ENCODE results near the gene CAPZB.

DNA sequence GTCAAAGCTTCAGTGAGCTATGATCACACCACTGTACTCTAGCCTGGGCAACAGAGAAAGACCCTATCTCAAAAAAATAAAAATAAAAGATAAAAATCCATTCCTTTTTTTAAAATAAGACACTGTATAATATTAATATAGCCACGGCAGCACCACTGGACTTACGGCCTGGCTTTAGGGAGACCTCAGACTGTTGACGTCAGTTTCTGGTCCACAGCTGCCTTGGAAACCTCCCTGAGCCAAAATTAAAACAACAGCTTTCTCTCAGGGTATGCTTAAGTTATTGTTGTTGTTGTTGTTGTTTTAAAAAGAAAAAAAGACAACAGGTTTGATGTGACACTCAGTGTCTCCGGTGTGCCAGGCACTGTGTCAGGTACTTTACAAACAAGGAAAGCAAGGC is 42.0 kb downstream of the CAPZB start:
- TF ChIP-seq POLR2A (IDR thresholded peaks at IDR 0.05; ENCODE audit: low read depth, low read length): no peak
- TF ChIP-seq POLR2AphosphoS5 (IDR thresholded peaks at IDR 0.05; ENCODE audit: insufficient read depth, low read depth, low read length): no peak
- TF ChIP-seq, protein P1, sequence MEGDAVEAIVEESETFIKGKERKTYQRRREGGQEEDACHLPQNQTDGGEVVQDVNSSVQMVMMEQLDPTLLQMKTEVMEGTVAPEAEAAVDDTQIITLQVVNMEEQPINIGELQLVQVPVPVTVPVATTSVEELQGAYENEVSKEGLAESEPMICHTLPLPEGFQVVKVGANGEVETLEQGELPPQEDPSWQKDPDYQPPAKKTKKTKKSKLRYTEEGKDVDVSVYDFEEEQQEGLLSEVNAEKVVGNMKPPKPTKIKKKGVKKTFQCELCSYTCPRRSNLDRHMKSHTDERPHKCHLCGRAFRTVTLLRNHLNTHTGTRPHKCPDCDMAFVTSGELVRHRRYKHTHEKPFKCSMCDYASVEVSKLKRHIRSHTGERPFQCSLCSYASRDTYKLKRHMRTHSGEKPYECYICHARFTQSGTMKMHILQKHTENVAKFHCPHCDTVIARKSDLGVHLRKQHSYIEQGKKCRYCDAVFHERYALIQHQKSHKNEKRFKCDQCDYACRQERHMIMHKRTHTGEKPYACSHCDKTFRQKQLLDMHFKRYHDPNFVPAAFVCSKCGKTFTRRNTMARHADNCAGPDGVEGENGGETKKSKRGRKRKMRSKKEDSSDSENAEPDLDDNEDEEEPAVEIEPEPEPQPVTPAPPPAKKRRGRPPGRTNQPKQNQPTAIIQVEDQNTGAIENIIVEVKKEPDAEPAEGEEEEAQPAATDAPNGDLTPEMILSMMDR (IDR thresholded peaks at IDR 0.05; ENCODE audit: extremely low read depth in 1 of 2, insufficient read depth in 1 of 2, low read depth in 1 of 2, low read length in 2 of 2): no peak
- no peak for TF ChIP-seq FOS (IDR thresholded peaks at IDR 0.05; ENCODE audit: borderline replicate concordance, insufficient read depth, low read length)
- TF ChIP-seq, protein P2, sequence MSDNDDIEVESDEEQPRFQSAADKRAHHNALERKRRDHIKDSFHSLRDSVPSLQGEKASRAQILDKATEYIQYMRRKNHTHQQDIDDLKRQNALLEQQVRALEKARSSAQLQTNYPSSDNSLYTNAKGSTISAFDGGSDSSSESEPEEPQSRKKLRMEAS (IDR thresholded peaks at IDR 0.05; ENCODE audit: insufficient read depth, insufficient read length): no peak
- TF ChIP-seq JUN (IDR thresholded peaks at IDR 0.05; ENCODE audit: borderline replicate concordance, insufficient read depth, insufficient read length, low read depth): no peak
- TF ChIP-seq EZH2 (IDR thresholded peaks at IDR 0.05; ENCODE audit: borderline replicate concordance, low read depth, low read length, severe bottlenecking): no peak
